HG03060 (cell line): ENCODE data around the gene TMEM190.

Source experiments
- ATAC-seq: cut with Tn5 transposase; IDR thresholded peaks from one replicate; pipeline ENCODE4 v1.9.1; 2021; ENCODE audit warnings: low read depth, moderate number of reproducible peaks; ENCODE audit not compliant: unreplicated experiment

Gene TMEM190

DNA sequence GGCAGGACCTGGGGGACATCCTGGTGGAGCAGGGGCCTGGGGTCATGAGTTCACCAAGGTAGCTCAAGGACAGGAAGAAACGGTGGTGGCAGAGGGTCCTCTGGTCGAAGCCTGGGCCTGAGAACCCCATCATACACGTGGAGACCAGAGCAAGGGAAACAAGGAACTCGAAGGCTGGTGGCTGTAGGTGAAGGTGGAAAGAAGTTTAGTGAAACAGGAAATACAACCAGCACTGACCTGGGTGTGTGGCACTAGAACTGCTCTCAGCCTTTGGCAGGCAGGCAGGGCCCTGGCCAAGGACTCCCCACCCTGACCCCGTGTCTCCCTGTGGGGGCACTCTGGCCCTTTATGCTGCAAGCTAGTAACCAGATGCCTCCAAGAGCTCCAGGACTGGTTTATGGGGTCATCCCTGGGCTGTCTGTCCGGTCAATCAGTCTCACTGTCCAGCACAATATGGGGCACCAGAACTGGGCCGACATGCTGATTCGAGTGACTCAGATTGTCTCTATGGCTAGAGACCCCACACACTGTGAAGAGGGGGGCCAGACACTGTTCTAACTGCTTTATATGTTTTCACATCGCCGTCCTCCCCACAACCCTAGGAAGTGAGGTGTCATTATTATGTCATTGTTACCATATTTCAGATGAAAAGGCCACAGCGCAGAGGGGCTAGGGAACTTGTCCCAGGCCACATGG lies 25.9 kb upstream of the TMEM190 start:
- ATAC-seq = no peak

DNA sequence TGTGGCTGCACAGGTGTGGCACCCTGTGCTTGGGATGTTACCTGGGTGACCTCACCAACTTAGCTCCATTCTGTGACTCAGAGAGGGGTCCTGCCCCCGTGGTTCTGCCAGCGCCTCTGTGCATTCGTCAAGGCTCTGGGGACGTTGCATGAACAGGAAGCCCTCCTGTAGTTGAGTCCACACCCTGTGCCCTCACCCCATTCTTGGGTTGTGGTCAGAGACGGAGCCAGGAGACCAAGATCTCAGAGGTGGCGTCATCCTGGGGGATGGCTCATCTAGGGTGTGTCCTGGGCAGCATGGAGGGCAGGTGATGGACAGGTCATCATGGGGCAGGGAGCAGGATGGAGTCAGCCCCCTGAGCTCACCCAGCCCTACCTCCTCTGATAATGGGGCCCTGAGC lies 24.6 kb upstream of the TMEM190 start:
- no peak for ATAC-seq

DNA sequence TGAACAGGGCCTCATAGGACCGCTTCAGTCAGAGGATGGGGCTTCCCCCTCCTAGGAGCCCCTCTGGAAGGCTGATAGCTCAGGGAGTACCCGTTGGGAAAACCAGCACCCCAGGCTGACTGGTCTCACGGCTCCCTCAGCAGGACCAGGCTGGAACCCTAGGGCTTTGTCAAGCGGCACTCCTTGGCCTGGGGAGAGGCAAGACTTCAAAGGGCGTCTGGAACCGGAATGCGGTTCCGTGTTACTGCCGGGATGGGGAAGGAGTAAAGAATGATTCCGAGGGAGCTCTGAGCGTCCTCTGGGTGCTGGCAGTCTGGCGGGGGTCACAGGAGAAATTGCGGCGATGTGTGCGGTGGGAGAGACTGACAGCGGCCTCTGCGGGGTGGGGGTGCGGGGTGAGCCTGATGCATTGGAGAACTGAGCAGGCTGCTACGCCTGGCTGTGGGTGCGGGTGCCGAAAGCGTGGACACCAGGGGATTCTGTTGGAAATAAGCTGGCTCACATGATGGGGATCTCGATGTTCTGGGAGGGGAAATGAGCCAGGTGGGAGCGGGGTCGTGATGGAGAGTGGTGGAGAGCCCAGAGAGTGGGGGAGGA lies 24.0 kb upstream of the TMEM190 start:
- ATAC-seq = no peak

DNA sequence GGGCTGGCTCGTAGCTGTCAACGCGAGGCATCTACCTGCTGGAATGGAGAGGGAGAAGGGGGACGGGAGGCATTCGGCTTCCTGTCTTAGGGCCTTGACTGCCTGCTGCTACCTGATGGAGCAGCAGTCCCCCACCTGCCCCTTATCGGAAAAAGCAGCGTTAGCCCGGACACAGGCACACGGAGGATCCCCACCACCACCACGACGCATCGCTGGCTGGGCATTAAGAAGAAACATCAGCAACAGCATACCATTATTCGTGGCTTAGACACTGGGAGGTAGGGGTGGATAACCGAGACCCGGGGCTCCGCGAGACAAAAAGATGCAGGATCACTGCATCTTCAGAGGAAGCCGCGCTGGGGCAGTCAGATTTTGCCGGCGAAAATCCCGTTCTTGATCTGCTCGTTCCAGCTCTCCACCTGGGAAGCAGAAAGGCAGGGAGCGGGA lies 23.2 kb upstream of the TMEM190 start:
- ATAC-seq = no peak

DNA sequence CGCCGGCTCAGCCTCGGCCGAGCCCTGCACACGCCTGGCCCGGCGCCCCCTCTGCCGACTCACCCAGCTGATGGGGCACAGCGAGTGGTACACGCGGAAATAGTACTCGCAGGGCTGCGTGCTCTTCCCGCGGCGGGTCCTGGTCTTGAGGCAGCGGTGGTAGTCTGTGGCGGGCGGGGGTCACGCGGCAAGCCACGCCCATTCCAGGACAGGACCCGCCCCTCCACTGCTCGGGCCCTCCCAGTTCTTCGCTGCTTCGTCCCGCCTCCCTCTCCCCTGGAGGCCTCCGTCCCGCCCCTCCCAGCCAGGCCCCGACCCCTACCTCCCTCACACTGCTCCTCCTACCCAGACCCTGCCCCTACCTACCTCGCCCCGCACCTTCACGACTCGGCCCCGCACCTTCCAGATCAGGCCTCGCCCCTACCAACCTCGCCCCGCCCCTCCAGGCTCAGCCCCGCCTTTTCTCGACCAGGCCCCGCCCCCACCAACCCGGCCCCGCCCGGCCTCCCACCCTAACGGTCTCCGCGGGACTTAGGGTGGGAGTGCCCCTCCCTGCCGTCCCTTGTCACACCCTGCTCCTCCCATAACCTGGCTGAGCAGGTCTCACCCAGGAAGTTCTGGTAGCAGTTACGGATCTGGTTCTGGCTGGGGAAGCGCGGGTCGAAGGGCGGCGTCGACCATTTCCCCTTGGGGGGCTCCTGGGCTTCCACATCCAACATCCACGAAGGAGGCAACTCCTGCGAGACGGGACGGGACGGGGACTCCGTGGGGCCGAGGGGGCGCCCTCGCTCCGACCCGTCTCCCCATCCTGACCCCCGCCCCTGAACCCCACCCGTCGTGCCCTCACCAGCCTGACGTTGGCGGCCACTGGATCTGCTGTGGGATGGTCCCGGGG lies 22.6 kb upstream of the TMEM190 start:
- no peak for ATAC-seq

DNA sequence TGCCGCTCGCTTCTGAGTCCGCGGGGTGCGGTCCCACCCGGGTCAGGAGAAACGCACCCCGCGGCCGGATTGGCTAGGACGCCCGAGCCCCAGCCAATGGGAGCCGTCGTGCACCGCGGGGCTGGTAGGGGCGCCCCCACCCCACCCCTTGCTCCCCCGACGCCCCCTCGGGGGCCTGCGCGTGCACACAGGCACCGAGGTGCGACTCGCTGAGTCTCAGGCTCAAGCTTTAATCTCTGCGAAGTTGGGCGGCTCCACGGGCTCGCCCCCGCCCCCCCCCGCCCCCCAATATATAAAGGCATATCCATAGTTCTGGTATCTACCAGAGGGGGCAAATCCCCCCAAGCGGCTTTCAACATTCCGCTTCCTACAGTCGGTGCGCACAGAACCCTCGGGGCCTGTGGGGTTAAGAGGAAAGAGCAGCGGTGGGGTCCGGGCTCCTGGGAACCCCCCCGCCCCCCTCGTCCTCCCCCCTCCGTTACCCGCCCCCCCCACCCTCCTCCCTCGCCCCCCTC lies 21.9 kb upstream of the TMEM190 start, which contains the start of gene COX6B2:
Gene COX6B2, minus strand, starts transcription at position 22 of the 515 bp plus-strand sequence. CDS start 198 bp downstream, outside the sequence.
- ATAC-seq = no peak

DNA sequence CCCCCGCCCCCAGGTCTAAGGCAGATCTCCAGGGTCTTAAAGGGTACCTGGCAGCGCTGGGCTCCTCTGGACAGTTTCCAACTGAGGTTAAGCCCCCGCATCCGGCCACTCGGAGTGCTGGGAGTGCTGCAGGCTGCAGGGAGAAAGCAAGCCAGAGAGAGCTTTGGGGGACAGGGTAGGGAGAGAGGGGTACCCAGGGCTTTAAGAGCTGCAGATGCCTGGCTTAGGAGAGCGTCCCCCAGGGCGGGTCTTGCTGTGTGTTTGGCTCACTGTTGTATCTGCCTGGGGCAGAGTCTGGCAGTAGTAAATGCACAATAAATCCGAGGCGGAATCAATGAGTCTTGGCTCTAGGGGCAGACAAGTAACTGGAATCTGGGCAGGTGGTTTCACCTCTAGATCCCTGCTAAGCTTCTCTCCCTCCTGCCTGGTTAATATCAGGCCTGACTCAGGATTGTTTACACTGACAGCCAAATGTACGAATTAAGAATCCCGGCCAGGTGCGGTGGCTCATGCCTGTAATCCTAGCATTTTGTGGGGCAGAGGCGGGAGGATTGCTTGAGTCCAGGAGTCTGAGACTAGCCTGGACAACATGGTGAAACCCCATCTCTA lies 21.3 kb upstream of the TMEM190 start:
- no peak for ATAC-seq

DNA sequence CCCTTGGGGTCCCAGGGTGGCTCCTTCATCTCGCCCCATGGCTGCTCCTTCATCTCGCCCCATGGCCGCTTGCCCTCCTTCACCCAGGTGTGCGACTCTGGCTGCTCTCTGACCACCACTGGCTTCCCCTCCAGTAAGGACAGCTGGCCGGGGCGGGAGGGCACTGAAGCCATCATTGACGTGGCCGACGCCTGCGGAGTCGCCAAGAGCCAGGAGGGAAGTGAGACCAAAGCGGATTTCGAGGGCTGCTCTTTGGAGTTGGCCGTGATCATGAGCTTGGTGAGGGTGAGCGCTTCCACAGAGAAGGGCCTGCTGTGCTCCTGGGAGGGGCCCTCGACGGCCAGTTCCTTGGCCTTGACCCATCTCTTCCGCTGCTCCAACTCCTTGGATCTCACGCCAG lies 18.1 kb upstream of the TMEM190 start:
- ATAC-seq = no peak

DNA sequence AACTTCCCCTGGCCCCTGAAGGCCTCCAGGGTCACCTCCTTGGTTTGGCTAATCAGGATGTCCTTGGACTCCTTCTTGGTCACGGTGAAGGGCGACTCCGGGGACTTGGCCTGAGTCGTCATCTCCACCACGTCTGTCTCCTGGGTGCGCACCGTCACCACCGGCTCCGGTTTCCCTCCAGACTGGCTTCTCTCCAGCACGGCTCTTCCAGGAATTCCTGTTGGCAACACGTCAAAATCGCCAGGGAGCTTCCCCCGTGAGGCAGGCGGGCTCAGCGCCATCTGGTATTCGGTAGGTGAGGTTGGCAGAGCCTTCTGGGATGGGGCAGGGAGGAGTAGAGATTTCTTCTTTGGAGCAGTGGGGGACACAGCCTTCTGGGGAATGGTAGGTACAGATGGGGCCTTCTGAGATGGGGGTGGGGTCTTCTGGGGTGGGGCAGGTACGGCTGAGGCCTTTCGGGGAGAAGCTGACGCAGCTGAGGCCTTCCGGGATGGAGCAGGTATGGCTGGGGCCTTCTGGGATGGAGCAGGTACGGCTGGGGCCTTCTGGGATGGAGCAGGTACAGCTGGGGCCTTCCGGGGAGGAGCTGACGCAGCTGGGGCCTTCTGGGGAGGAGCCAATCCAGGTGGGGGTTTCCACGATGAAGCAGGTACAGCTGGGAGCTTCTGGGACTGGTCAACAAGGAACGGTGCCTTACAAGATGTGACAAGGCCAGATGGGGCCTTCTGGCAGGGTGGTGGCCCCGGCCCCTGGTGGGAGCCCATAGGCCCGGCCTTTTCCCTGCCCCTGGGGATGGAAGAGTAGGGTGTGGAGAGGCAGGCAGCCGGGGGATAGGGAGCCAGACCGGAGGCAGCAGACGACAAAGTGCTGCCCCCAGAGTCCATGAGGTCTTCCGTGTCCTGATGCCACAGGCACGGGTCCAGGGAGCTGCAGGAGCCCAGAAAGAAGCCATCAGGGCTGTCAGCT lies 17.4 kb upstream of the TMEM190 start:
- ATAC-seq = no peak

DNA sequence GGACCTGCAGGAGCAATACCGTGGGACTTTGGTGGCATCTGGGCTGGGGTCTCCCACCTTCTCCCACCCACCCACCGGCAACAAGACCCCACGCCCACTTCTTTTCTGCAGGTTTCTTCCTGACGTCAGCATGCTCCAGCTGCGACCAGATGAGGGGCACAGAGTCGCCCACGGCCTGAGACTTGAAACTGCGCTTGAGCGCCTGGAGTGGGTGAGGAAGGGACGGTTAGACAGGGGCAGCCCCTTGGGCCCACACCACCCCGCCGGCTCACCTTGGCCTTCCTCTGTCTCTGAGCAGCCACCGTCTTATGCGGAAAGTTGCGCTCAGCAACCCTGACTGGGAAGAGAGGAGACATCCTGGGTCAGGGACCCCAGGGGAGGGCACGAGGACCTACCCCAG lies 15.7 kb upstream of the TMEM190 start:
- ATAC-seq = no peak

DNA sequence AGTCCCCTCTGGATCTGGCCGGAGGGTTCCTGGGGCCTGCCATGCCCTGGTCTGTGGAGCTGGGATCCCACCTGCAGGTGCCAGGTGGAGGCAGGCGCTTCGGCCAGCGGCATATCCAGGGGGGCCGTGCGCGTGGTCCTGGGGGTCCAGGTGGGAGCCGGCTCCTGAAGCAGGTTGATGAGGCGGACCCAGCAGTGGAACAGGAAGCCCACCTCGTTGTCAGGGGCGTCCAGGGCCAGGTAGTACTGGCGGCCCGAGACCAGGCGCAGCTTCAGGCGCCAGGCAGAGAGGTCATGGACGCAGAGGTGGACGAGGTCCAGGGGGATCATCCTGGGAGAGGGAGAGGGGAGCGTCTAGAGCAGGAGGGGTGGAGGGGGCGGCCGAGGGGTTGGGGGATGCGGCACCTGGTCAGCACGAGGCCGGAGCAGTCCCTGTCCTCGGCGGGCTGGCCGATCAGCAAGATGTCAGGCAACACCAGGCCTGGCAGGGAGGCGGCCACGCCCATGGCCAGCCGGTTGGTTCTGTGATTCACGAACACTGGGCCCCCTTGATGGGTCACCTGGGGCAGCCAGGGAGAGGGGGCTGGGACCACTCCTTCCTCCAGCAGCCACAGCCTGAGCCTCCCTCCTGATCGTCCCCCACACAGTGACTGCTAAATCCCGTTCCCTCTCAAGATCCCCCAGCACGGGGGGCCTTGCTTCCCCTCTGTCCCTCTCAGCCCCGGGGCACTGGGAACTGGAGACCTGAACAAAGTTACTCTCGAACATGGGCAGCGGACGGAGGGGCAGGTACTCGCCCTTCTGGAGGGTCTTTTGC lies 14.2 kb upstream of the TMEM190 start:
- no peak for ATAC-seq

DNA sequence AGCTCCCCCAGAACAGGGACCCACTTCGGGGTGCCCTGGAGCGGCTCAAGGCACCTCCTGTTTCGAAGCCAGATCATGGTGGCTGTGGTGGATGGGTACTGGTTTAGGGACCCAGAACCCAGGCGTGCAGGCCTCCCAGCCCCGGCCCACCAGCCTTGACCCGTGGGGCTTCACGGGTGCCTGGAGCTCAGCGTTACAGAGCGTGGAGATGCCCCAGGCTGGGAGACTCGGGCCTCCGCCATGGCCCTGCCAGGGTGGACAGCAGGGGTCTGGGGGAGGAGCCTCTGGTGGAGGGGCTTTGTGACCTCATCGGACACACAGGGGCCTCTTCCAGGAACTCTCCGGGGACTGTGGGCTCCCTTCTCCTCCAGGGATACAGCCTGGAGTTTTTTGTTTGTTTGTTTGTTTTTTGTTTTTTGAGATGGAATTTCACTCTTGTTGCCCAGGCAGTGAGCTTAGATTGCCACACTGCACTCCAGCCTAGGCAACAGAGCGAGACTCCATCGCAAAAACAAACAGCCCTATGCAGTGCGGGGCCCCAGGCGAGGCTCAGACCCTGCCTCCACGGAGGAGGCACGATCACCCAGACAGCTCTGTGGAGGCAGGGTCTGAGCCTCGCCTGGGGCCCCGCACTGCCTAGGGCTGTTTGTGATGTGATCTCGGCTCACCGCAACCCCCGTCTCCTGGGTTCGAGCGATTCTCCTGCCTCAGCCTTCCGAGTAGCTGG lies 13.5 kb upstream of the TMEM190 start, which contains the start of gene GARIN5B:
Gene GARIN5B, minus strand, starts transcription at position 271 of the 727 bp plus-strand sequence. Its CDS starts 194 bp downstream, at position 77.
- ATAC-seq = no peak

DNA sequence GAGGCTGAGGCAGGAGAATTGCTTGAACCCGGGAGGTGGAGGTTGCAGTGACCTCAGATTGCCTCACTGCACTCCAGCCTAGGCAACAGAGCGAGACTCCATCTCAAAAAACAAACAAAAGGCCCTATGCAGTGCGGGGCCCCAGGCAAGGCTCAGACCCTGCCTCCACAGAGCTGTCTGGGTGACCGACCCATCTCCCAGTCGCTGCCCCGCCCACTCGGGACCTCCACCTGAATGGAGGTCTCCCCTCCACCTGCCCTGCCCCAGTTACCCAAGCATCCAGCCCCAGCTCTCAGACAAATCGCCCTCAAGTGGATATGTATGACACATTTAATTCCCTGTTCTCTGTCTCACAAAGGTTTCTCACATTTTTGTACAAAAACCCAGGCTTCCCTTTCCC lies 11.4 kb upstream of the TMEM190 start:
- no peak for ATAC-seq

DNA sequence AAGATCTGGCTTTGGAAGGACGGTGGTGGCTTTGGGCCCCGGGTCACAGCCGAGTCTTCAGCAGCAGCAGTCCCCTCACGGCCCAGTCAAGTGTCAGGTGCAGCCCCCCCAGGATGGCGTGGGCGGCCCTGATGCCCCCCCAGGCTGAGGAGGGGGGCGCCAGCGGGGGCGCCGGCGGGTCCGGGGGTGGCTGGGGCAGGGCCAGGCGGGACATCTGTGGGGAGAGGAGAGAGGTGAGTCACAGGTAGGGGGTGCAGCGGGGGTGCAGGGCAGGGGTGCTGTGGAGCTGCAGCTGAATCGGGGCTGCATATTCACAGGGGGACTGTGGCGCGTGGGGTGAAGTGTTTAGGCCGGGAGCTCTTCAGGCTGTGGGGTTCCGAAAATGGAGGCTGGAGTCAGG lies 10.7 kb upstream of the TMEM190 start:
- ATAC-seq = no peak

DNA sequence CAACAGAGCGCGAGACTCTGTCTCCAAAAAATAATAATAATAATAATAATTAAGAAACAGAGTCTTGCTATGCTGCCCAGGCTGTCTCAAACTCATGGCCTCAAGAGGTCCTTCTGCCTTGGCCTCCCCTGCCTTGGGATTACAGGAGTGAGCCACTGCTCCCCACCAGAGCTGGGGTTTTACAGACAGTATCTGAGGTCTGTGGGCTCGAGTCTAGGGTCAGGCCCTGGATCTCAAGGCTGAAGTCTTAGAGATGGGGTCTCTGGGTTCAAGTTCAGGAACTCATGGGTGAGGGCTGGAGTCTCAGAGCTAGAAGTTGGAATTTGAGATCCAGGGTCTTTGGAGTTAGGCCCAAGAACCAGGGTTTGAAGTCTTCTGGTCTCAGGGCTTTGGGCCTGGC lies 9.8 kb upstream of the TMEM190 start:
- no peak for ATAC-seq

DNA sequence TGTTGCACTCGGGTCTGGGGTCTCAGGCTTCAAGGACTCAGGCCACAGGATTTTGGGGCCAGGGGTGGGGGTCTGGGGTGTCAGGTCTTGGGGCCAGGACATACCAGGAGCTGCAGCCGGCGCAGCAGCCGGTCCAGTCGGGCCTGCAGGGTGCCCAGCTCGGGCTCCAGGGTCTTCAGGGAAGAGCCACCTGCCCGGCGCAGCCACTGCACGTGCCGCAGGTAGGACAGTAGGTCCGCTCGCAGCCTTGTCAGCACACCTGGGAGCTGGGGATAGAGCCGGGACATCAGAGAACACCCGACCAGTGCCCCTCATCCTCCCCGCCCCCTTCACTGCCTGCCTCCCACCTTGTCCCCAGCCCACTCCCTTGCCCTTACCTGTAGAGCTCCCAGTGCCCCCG lies 8.5 kb upstream of the TMEM190 start:
- ATAC-seq = no peak

DNA sequence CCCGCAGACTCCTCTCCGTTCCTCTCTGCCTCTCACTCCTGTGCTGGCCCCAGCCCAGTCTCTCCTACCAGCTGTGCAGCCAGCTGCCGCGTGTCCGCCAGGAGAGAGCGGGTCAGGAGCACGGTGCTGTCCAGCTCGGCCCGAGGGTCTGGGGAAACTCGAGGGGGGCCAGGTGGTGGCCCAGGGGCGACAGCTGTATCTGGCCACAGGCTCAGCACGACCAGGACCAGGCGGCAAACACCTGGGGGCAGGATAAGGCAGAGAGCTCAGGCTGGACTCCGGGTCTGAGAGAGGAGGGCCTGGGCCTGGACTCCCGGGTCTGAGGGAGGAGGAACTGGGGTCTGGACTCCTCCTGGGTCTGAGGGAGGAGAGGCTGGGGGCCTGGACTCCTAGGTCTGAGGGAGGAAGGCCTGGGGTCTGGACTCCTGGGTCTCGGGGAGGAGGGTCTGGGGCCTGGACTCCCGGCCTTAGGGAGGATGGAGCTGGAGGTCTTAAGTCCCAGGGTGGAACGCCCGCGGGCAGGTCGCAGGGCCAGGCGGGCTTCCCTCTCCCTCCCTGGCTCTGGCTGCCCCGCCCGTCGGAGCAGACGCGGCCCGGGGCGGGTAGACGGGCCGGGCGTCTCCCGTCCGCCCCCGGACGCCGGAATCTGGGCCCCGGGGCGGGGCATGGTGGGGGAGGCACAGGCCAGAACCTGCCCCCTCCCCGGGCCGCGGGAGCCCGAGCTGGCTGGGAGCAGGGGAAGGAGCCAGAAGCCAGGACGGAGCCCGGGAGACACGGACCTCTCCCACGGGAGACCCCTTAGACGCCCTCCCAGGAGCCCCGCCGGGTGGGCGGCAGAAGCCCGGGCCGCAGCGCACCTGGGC lies 7.7 kb upstream of the TMEM190 start:
- no peak for ATAC-seq
